ENCODE results near the gene SOX1. TPM values are rescaled to one million over a fixed set of nuclear protein-coding genes. Genes with fewer than 3 reads are reported as not detected.

The SOX1 gene
- total and polyA plus RNA-seq, 11 donors = not detected

- ATAC-seq (no peak), DNase-seq (no peak)
- intact Hi-C loops (cut with DNase I) = no loop called here
- 69 to 81% (median 73%) methylated on average over 4 of the region's 4 CpGs for WGBS, 4 donors
- Histone ChIP-seq H3K4me1 (no peaks in the 10 kb centered on the region), H3K4me3 (no peak overlapping the region), H3K27me3 (peaks cover 0 to 56% (median 7%) of the 10 kb centered on the region in 9 donors), H3K9me3 (peaks cover 0 to 37% (median 13%) of the 10 kb centered on the region in 12 donors), H3K27ac (no peak overlapping the region), H3K36me3 (no peaks in the 10 kb centered on the region)
- no peak for TF ChIP-seq CTCF (IDR thresholded peaks at IDR 0.05)
- no peak for TF ChIP-seq POLR2A (IDR thresholded peaks at IDR 0.05)
These were observed 24.5 kb upstream of the SOX1 start for GRCh38 chr13:112042496-112042895.

GRCh38 chr13:112052213-112052612, 14.7 kb upstream of the SOX1 start:
- peaks cover 40 to 100% (median 81%) of the 10 kb centered on the region in 9 donors for H3K27me3 ChIP-seq
- TF ChIP-seq POLR2A (IDR thresholded peaks at IDR 0.05) = no peak
- no peak for TF ChIP-seq CTCF (IDR thresholded peaks at IDR 0.05)
- no peak overlapping the region for H3K4me3 ChIP-seq
- no peak for DNase-seq
- H3K4me1 ChIP-seq = peaks cover 0 to 38% (median 0%) of the 10 kb centered on the region in 12 donors
- 32 to 44% (median 41%) methylated on average over 13 of the region's 13 CpGs for WGBS, 4 donors
- intact Hi-C loops (cut with DNase I) = no loop called here
- no peak overlapping the region for H3K27ac ChIP-seq
- H3K36me3 ChIP-seq = no peaks in the 10 kb centered on the region
- peaks cover 0 to 5% (median 0%) of the 10 kb centered on the region in 12 donors for H3K9me3 ChIP-seq
- ATAC-seq = no peak

- peaks cover 0 to 49% (median 2%) of the 10 kb centered on the region in 12 donors for H3K4me1 ChIP-seq
- no peaks in the 10 kb centered on the region for H3K36me3 ChIP-seq
- WGBS, 4 donors = 3 to 5% (median 5%) methylated on average over 19 to 31 of the region's 31 CpGs
- H3K4me3 ChIP-seq = peak overlapping the region in 1 of 12 donors; percentile 5
- TF ChIP-seq CTCF (IDR thresholded peaks at IDR 0.05) (no peak), POLR2A (IDR thresholded peaks at IDR 0.05) (no peak)
- intact Hi-C loops (cut with DNase I) = no loop called here
- no peaks in the 10 kb centered on the region for H3K9me3 ChIP-seq
- peaks cover 44 to 100% (median 92%) of the 10 kb centered on the region in 9 donors for H3K27me3 ChIP-seq
- DNase-seq (no peak), ATAC-seq (no peak)
- H3K27ac ChIP-seq = no peak overlapping the region
These were observed 13.7 kb upstream of the SOX1 start for GRCh38 chr13:112053167-112053743.

- DNase-seq (no peak), ATAC-seq (no peak)
- WGBS, 4 donors = 1 to 4% (median 2%) methylated on average over 31 to 63 of the region's 63 CpGs
- Histone ChIP-seq H3K36me3 (no peaks in the 10 kb centered on the region), H3K9me3 (no peaks in the 10 kb centered on the region), H3K4me3 (peak overlapping the region in 1 of 12 donors; percentile 5), H3K27me3 (peaks cover 51 to 100% (median 95%) of the 10 kb centered on the region in 9 donors), H3K27ac (no peak overlapping the region), H3K4me1 (peaks cover 0 to 49% (median 2%) of the 10 kb centered on the region in 12 donors)
- intact Hi-C loops (cut with DNase I) = no loop called here
- no peak for TF ChIP-seq CTCF (IDR thresholded peaks at IDR 0.05)
- no peak for TF ChIP-seq POLR2A (IDR thresholded peaks at IDR 0.05)
These were observed 13.0 kb upstream of the SOX1 start for GRCh38 chr13:112053744-112054615.

Data from heart left ventricle (tissue), 16 donors.